Measurements from ENCODE around the gene BEAN1.

The BEAN1 gene

DNA sequence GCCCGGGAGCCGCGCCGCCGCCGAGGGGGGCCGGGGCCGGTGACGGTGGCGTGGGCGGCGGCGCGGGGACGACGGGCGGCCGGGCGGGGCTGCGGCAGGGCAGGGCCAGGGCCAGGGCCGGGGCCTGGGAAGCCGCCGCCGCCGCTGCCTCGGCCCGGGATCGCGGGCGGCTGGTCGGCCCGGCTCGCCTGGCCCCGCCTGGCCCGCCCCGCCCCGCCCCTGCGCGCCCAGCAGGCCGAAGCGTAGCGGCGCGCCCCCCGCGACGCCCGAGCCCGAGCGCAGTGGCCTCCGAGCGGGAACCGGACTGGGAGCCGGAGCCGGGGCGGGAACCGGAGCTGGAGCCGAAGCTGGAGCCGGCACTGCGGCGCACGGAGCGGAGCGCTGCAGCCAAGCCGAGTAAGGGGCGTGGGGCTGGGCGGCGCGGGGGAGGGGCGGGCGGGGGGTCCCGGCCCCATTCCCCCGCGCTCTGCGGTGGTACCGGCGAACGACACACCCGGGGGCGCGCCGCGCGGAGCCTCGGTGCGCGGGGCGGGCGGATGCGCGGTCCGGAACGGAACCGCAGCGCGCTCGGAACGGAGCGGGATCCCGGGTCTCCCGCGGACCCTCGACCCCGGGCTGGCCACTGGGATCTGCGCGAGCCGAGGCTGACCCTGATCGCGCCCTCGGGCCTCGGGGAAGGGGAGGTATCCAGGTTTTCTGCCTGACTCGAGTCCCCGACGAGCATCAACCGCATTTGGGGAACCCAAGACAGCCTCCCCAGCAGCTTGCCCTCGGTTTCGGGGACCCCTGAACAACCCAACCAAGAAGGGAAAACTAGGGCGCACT, at the start of gene BEAN1:
Gene BEAN1 (plus strand): TSS at position 260 of the 825 bp plus-strand sequence. CDS start 10,382 bp downstream, outside the sequence.
- H3K4me3 ChIP-seq (ENCODE audit: low read depth, low read length): peak within 1 kb of the TSS; percentile 36
- H3K4me1 ChIP-seq: peaks cover 6% of the 10 kb centered on the region
- H2AFZ ChIP-seq: peak within 1 kb of the TSS; percentile 78
- TF ChIP-seq CTCF (IDR thresholded peaks at IDR 0.05): no peak
- H3K27me3 ChIP-seq (ENCODE audit: control insufficient read depth, insufficient read depth, low read length): no peaks in the 10 kb centered on the region
- H3K79me2 ChIP-seq: no peaks in the 10 kb centered on the region
- H3K9ac ChIP-seq: no peak within 1 kb of the TSS
- no peaks in the 10 kb centered on the region for H3K9me3 ChIP-seq (ENCODE audit: control insufficient read depth, low read length)
- peak within 1 kb of the TSS; percentile 19 for H3K27ac ChIP-seq
- peak within 1 kb of the TSS; percentile 79 for H3K4me2 ChIP-seq (ENCODE audit: low read length)
- H3K36me3 ChIP-seq (ENCODE audit: control insufficient read depth, insufficient read depth, low read length): no peaks in the 10 kb centered on the region

DNA sequence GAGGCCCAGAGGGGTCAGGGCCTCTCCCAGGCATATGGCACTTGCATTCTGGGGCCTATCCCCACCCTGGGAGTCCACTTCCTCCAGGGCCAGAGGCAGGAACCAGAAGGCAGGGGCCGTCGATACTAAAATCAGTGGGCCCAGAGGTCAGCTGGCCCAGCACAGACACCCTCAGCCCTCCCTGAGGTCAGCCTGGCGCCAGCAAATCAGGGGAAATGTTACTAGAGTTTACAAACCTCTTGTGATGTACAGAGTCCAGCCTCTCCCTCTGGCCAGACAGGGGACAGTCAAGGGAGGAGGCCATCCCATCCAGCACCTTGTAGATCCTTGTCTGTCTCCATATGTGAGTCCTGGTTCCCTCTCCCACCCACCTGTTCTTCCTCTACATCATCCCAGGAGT, 49.8 kb upstream of the BEAN1 start:
- H3K27me3 ChIP-seq (ENCODE audit: control insufficient read depth, insufficient read depth, low read length): no peaks in the 10 kb centered on the region
- no peak overlapping the region for H3K27ac ChIP-seq
- no peak overlapping the region for H2AFZ ChIP-seq
- no peaks in the 10 kb centered on the region for H3K4me1 ChIP-seq
- no peaks in the 10 kb centered on the region for H3K9me3 ChIP-seq (ENCODE audit: control insufficient read depth, low read length)
- H3K4me2 ChIP-seq (ENCODE audit: low read length): no peak overlapping the region
- H3K79me2 ChIP-seq: no peaks in the 10 kb centered on the region
- no peak overlapping the region for H3K4me3 ChIP-seq (ENCODE audit: low read depth, low read length)
- no peaks in the 10 kb centered on the region for H3K36me3 ChIP-seq (ENCODE audit: control insufficient read depth, insufficient read depth, low read length)
- H3K9ac ChIP-seq: no peak overlapping the region
- no peak for TF ChIP-seq CTCF (IDR thresholded peaks at IDR 0.05)

DNA sequence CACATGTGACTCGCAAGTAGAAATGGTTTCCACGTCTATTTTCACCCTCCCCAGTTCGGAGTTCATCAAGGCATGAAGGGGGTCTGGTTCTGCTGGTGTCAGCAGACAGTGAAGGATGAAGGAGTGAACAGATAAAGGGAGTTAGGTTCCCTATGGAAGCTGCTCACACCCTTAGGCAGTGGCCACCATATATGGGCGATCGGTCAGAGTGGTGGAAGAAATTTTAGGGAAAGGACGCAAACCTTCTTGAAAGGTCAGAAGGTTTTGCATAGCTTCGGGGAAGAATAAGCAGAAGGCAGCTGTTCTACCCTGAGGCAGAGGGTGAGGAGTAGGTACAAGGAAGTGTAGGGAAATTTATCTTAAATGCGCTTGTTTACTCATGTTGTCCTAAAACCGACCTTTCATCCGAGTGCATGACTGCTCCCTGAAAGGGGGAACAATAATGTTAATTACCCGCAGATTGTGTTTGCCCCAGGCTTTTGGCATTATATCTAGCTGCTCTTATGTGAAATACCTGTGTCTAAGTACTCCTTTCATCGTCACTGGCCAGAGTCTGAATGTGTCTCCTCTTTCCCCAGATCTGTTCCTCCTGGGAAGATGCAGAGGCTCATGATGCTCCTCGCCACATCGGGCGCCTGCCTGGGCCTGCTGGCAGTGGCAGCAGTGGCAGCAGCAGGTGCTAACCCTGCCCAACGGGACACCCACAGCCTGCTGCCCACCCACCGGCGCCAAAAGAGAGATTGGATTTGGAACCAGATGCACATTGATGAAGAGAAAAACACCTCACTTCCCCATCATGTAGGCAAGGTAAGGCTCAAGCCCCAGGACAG, 48.1 kb upstream of the BEAN1 start:
- H2AFZ ChIP-seq: no peak overlapping the region
- H3K4me1 ChIP-seq: peaks cover 9% of the 10 kb centered on the region
- H3K9ac ChIP-seq: no peak overlapping the region

DNA sequence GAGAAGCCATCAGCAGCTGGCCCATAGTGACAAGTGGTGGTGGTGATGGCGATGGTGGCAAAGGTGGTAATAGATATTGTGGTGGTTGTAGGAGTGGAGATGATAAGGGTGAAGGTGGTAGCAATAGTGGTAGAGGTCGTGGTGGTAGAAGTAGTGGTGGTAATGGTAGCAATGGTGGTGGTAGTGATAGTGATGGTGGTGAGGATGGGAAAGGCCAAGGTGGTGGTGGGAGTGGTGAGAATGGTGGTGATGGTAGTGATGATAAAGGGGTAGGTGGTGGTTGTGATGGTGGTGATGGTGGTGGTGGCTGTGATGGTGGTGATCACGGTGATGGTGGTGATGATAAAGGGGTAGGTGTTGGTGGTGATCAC, 47.5 kb upstream of the BEAN1 start:
- TF ChIP-seq CTCF (IDR thresholded peaks at IDR 0.05): no peak
- H3K27ac ChIP-seq: no peak overlapping the region
- peaks cover 9% of the 10 kb centered on the region for H3K4me1 ChIP-seq

More for the DNA sequence above, 48.1 kb upstream of the BEAN1 start:
- H3K27me3 ChIP-seq (ENCODE audit: control insufficient read depth, insufficient read depth, low read length): no peaks in the 10 kb centered on the region
- no peaks in the 10 kb centered on the region for H3K79me2 ChIP-seq
- no peak for TF ChIP-seq CTCF (IDR thresholded peaks at IDR 0.05)
- H3K4me3 ChIP-seq (ENCODE audit: low read depth, low read length): no peak overlapping the region
- H3K36me3 ChIP-seq (ENCODE audit: control insufficient read depth, insufficient read depth, low read length): no peaks in the 10 kb centered on the region
- H3K27ac ChIP-seq: no peak overlapping the region
- H3K4me2 ChIP-seq (ENCODE audit: low read length): no peak overlapping the region
- no peaks in the 10 kb centered on the region for H3K9me3 ChIP-seq (ENCODE audit: control insufficient read depth, low read length)

More for the DNA sequence above, 47.5 kb upstream of the BEAN1 start:
- no peaks in the 10 kb centered on the region for H3K79me2 ChIP-seq
- no peaks in the 10 kb centered on the region for H3K36me3 ChIP-seq (ENCODE audit: control insufficient read depth, insufficient read depth, low read length)
- no peaks in the 10 kb centered on the region for H3K9me3 ChIP-seq (ENCODE audit: control insufficient read depth, low read length)
- H3K27me3 ChIP-seq (ENCODE audit: control insufficient read depth, insufficient read depth, low read length): no peaks in the 10 kb centered on the region
- no peak overlapping the region for H3K4me3 ChIP-seq (ENCODE audit: low read depth, low read length)
- H3K9ac ChIP-seq: no peak overlapping the region
- H3K4me2 ChIP-seq (ENCODE audit: low read length): no peak overlapping the region
- no peak overlapping the region for H2AFZ ChIP-seq
